Keratinocyte (primary cell): Measurements from ENCODE around the gene SPDYE16. TPM values are rescaled to one million over a fixed set of nuclear protein-coding genes. Genes with fewer than 3 reads are reported as not detected.

Experiments
- DNase-seq: peaks from one replicate; pipeline ENCODE4 v3.0.0-alpha.2; 2011; ENCODE audit warnings: low read depth, missing footprints, low spot score
- FAIRE-seq: peaks from 2 replicates; lab custom pipeline; 2011; peaks lifted over from hg19 to GRCh38; lab: Jason Lieb, UNC
- H2AFZ ChIP-seq: 2 replicates; pipeline ENCODE4 v1.6.0; 2012; ENCODE audit warnings: low read length, control low read depth, inconsistent platforms; ENCODE audit not compliant: control insufficient read depth
- H3K27ac ChIP-seq: 2 replicates; pipeline ENCODE4 v1.5.1; 2011; ENCODE audit warnings: low read length; ENCODE audit not compliant: control insufficient read depth, insufficient read depth
- H3K27me3 ChIP-seq: 3 replicates; pipeline ENCODE4 v1.6.0; 2011; ENCODE audit warnings: low read length; ENCODE audit not compliant: control insufficient read depth, insufficient read depth; ENCODE audit errors: extremely low read depth
- H3K36me3 ChIP-seq, 2 experiments: 2 replicates in 1 of 2; 3 replicates in 1 of 2; pipeline ENCODE4 v1.5.1; 2011; ENCODE audit warnings: low read length in 2 of 2, mild to moderate bottlenecking in 1 of 2; ENCODE audit not compliant: control insufficient read depth in 2 of 2, insufficient read depth in 2 of 2; ENCODE audit errors: extremely low read depth in 1 of 2
- H3K4me1 ChIP-seq: 3 replicates; pipeline ENCODE4 v1.5.1; 2011; ENCODE audit warnings: low read length; ENCODE audit not compliant: control insufficient read depth, insufficient read depth; ENCODE audit errors: extremely low read depth
- H3K4me2 ChIP-seq: 3 replicates; pipeline ENCODE4 v1.6.0; 2011; ENCODE audit warnings: low read depth, low read length; ENCODE audit not compliant: control insufficient read depth, insufficient read depth; ENCODE audit errors: extremely low read depth
- H3K4me3 ChIP-seq, 3 experiments: fragments of 200-600 bp in 1 of 3; sonication (generic) in 1 of 3; 2 replicates in 2 of 3; 3 replicates in 1 of 3; pipeline ENCODE4 v1.5.1; 2011 to 2016; ENCODE audit warnings: low read length in 3 of 3, mild to moderate bottlenecking in 3 of 3, control low read depth in 2 of 3, inconsistent platforms in 1 of 3, low read depth in 1 of 3, mixed read lengths in 1 of 3, mixed run types in 1 of 3, moderate library complexity in 1 of 3; ENCODE audit not compliant: control insufficient read depth in 2 of 3, insufficient read depth in 2 of 3; ENCODE audit errors: extremely low read depth in 1 of 3
- H3K79me2 ChIP-seq: 2 replicates; pipeline ENCODE4 v1.6.0; 2012; ENCODE audit warnings: low read length; ENCODE audit not compliant: control insufficient read depth, insufficient read depth
- H3K9ac ChIP-seq: 3 replicates; pipeline ENCODE4 v1.6.0; 2011; ENCODE audit warnings: low read length; ENCODE audit not compliant: control insufficient read depth, insufficient read depth; ENCODE audit errors: extremely low read depth
- H3K9me1 ChIP-seq: 3 replicates; pipeline ENCODE4 v1.6.0; 2011; ENCODE audit warnings: low read length; ENCODE audit not compliant: control insufficient read depth, insufficient read depth; ENCODE audit errors: extremely low read depth
- H3K9me3 ChIP-seq: 2 replicates; pipeline ENCODE4 v1.5.1; 2012; ENCODE audit warnings: low read depth, low read length; ENCODE audit not compliant: control insufficient read depth
- H4K20me1 ChIP-seq: 3 replicates; pipeline ENCODE4 v1.6.0; 2011; ENCODE audit warnings: low read length; ENCODE audit not compliant: control insufficient read depth, insufficient read depth; ENCODE audit errors: extremely low read depth
- CTCF ChIP-seq, 3 experiments: IDR thresholded peaks in 1 of 3; conservative IDR thresholded peaks in 1 of 3; optimal IDR thresholded peaks in 1 of 3; 2 replicates in 2 of 3; 3 replicates in 1 of 3; pipeline versions ENCODE3 to v1.5.1; 2011; ENCODE audit warnings: low read length in 3 of 3, mild to moderate bottlenecking in 3 of 3, moderate library complexity in 2 of 3, control low read depth in 1 of 3, inconsistent platforms in 1 of 3; ENCODE audit not compliant: insufficient read depth in 2 of 3; ENCODE audit errors: extremely low read depth in 1 of 3
- EZH2 ChIP-seq: IDR thresholded peaks from one replicate; pipeline ENCODE4 v1.6.1; 2012; ENCODE audit warnings: inconsistent platforms, mild to moderate bottlenecking, low read length, moderate library complexity
- dilution Hi-C: fragments of 300-500 bp; cut with MboI; formaldehyde crosslinking; loops from one replicate; pipeline ENCODE4 v1.7.0; 2020; ENCODE audit warnings: low sequenced_read_pairs; ENCODE audit not compliant: extremely low pct_ligation_motif_present
- polyA plus RNA-seq, 5 experiments: library from polyadenylated mRNA; depleted of rRNA in 3 of 5; stranded (reverse) in 3 of 5; stranded (forward) in 1 of 5; unstranded in 1 of 5; fragments of >200 nt; gene quantifications; 1 replicate in 1 of 5; 2 replicates in 3 of 5; 3 replicates in 1 of 5; pipeline versions ENCODE4 v1.2.1 to v1.2.3, GENCODE V29; 2011 to 2012; ENCODE audit warnings: missing spikeins in 2 of 5, low read depth in 1 of 5, low replicate concordance in 1 of 5

Gene SPDYE16
- polyA plus RNA-seq, 1 donor (not counting 4 experiments of a cell fraction or from before 2014, with no cell fraction given), result not detected

- DNase-seq (no peak), FAIRE-seq (no peak)
- no peaks in the 10 kb centered on the region for H4K20me1 ChIP-seq
- H3K4me3 ChIP-seq, result no peak overlapping the region
- H3K9me3 ChIP-seq, result no peaks in the 10 kb centered on the region
- no peak overlapping the region for H2AFZ ChIP-seq
- TF ChIP-seq CTCF (optimal IDR thresholded peaks at IDR 0.05 in 1 of 3, IDR thresholded peaks at IDR 0.05 in 1 of 3, conservative IDR thresholded peaks at IDR 0.05 in 1 of 3; ENCODE audit: extremely low read depth in 1 of 3, insufficient read depth in 2 of 3, low read length in 3 of 3) (no peak), EZH2 (no peak)
- H3K9me1 ChIP-seq, result no peaks in the 10 kb centered on the region
- peaks cover 0 to 3% of the 10 kb centered on the region in 2 experiments for H3K36me3 ChIP-seq
- no peaks in the 10 kb centered on the region for H3K79me2 ChIP-seq
- no peak overlapping the region for H3K9ac ChIP-seq
- no peak overlapping the region for H3K4me2 ChIP-seq
- H3K27me3 ChIP-seq, result no peaks in the 10 kb centered on the region
- H3K27ac ChIP-seq, result no peak overlapping the region
- dilution Hi-C loops, result no loop called here
- H3K4me1 ChIP-seq, result peaks cover 6% of the 10 kb centered on the region
These were observed 27.9 kb downstream of the SPDYE16 start for GRCh38 chr7:76514926-76515771.

- DNase-seq (no peak), FAIRE-seq (no peak)
- Histone ChIP-seq H3K4me2 (no peak overlapping the region), H3K4me3 (no peak overlapping the region), H3K36me3 (peaks cover 0 to 3% of the 10 kb centered on the region in 2 experiments), H3K4me1 (peaks cover 10% of the 10 kb centered on the region), H3K9me3 (no peaks in the 10 kb centered on the region), H3K27ac (no peak overlapping the region), H3K79me2 (no peaks in the 10 kb centered on the region), H4K20me1 (no peaks in the 10 kb centered on the region), H3K9me1 (no peaks in the 10 kb centered on the region), H3K27me3 (no peaks in the 10 kb centered on the region), H2AFZ (no peak overlapping the region), H3K9ac (no peak overlapping the region)
- TF ChIP-seq CTCF (optimal IDR thresholded peaks at IDR 0.05 in 1 of 3, IDR thresholded peaks at IDR 0.05 in 1 of 3, conservative IDR thresholded peaks at IDR 0.05 in 1 of 3; ENCODE audit: extremely low read depth in 1 of 3, insufficient read depth in 2 of 3, low read length in 3 of 3) (no peak), EZH2 (no peak)
- dilution Hi-C loops, result no loop called here
These were observed 29.0 kb downstream of the SPDYE16 start for GRCh38 chr7:76513817-76514799.
